Thoracic aorta (tissue), 2 donors: Measurements from ENCODE around the gene COG5. TPM values are rescaled to one million over a fixed set of nuclear protein-coding genes. Genes with fewer than 3 reads are reported as not detected.

ENCODE experiments used
- ATAC-seq: fragments of 150-250 bp; one replicate; pipeline ENCODE4 v1.8.0; 2017; ENCODE audit warnings: low read depth; ENCODE audit not compliant: insufficient number of reproducible peaks, low FRiP score
- DNase-seq: peaks from one replicate; pipeline ENCODE4 v3.0.0-alpha.2; 2020; ENCODE audit warnings: low spot score
- H3K27ac ChIP-seq, 2 donors: fragments of 200-600 bp; sonication (generic); 1 replicate in 1 of 2; 2 replicates in 1 of 2; pipeline ENCODE4 v1.5.1; 2016; ENCODE audit warnings: mild to moderate bottlenecking in 2 of 2, moderate library complexity in 2 of 2
- H3K27me3 ChIP-seq: fragments of 200-600 bp; sonication (generic); replicated peaks from 2 replicates; pipeline ENCODE4 v1.6.0; 2016; ENCODE audit warnings: mild to moderate bottlenecking; ENCODE audit not compliant: insufficient read depth
- H3K36me3 ChIP-seq: fragments of 200-600 bp; sonication (generic); one replicate; pipeline ENCODE4 v1.5.1; 2016
- H3K4me1 ChIP-seq, 2 donors: fragments of 200-600 bp; sonication (generic); 1 replicate in 1 of 2; 2 replicates in 1 of 2; pipeline versions ENCODE4 v1.5.1 to v1.6.0; 2016; ENCODE audit warnings: low read depth in 2 of 2, mild to moderate bottlenecking in 1 of 2; ENCODE audit not compliant: control insufficient read depth in 1 of 2
- H3K4me3 ChIP-seq: fragments of 200-600 bp; sonication (generic); 2 replicates; pipeline ENCODE4 v1.5.1; 2016; ENCODE audit warnings: mild to moderate bottlenecking
- H3K9me3 ChIP-seq: fragments of 200-600 bp; sonication (generic); 2 replicates; pipeline ENCODE4 v1.5.1; 2016
- total RNA-seq, 2 donors: library from RNA; depleted of rRNA; stranded (reverse); fragments of >200 nt; gene quantifications; one replicate each; pipeline versions ENCODE4 v1.1.0 to v1.2.3, GENCODE V29; 2016
- TF ChIP-seq, protein P1 (sequence below): fragments of 200-600 bp; sonication (generic); IDR thresholded peaks from one replicate; pipeline ENCODE4 v1.5.1; 2019; ENCODE audit warnings: antibody characterized with exemption

The COG5 gene
- total RNA-seq, 2 donors from 2014 or later, result 52.5 to 72.4 TPM

DNA sequence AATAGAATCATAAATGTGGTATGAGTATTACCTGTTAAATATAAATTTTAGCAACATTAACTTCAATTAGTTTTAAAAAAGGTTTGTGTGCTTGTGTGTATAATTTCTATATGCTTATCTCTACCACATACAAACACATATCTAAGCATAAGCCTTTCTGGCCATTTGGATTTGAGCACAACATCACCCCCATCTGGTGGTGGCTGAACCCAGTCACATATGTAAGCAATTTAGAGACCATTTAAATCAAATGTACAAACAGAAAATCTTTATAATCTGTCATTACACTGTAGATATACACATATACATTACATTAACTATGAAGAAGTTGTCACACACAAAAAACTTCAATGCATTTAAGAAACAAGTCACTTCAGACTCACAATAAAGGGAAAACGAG, 62.1 kb downstream of the COG5 start:
- H3K9me3 ChIP-seq, result no peaks in the 10 kb centered on the region
- no peak for ATAC-seq

DNA sequence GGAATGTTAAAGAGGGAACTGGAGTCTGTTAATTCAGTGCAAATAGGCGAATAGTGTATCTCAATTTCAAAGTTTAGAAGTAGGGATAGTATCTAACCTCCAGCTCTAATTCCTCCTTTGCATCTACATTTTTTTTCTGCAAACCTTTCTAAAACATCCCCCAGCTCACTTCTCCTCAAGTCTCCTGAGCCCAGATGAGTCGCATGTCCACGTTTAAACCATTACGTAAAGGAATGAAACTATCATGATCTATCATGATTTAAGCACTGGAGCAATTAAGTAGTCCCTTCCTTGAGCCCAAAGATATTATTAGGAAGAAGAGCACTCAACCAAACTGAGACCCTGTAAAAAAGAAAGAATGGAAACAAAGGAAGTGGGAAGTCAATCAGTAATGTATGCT, 64.0 kb downstream of the COG5 start:
- H3K4me1 ChIP-seq, result no peaks in the 10 kb centered on the region
- H3K36me3 ChIP-seq, result no peaks in the 10 kb centered on the region
- TF ChIP-seq, protein P1, sequence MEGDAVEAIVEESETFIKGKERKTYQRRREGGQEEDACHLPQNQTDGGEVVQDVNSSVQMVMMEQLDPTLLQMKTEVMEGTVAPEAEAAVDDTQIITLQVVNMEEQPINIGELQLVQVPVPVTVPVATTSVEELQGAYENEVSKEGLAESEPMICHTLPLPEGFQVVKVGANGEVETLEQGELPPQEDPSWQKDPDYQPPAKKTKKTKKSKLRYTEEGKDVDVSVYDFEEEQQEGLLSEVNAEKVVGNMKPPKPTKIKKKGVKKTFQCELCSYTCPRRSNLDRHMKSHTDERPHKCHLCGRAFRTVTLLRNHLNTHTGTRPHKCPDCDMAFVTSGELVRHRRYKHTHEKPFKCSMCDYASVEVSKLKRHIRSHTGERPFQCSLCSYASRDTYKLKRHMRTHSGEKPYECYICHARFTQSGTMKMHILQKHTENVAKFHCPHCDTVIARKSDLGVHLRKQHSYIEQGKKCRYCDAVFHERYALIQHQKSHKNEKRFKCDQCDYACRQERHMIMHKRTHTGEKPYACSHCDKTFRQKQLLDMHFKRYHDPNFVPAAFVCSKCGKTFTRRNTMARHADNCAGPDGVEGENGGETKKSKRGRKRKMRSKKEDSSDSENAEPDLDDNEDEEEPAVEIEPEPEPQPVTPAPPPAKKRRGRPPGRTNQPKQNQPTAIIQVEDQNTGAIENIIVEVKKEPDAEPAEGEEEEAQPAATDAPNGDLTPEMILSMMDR, result no peak
- H3K27ac ChIP-seq, result no peak overlapping the region
- DNase-seq (no peak), ATAC-seq (no peak)
- no peaks in the 10 kb centered on the region for H3K27me3 ChIP-seq
- H3K4me3 ChIP-seq, result no peak overlapping the region
- H3K9me3 ChIP-seq, result no peaks in the 10 kb centered on the region

More for the DNA sequence above, 62.1 kb downstream of the COG5 start:
- H3K4me3 ChIP-seq, result no peak overlapping the region
- TF ChIP-seq, protein P1, result no peak
- H3K4me1 ChIP-seq, result no peaks in the 10 kb centered on the region
- no peaks in the 10 kb centered on the region for H3K27me3 ChIP-seq
- H3K27ac ChIP-seq, result no peak overlapping the region
- peaks cover 3% of the 10 kb centered on the region for H3K36me3 ChIP-seq
- no peak for DNase-seq

DNA sequence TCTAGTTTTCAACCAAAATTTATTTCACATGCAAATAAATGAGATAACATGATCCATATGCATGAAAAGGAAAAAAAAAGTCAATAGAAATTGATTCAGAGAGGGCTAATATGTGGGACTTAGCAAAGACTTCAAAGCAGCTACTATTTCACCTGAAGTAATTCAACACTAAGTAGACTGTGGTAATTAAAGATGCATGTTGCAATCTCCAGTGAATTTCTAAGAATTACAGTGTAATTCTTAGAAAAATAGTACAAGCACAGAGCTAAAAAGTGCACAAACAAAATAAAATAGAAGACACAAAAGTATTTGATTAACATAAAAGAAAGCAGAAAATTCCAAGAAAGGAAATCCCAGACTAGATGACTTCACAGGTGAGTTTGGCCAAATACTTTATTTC, 68.2 kb downstream of the COG5 start:
- Histone ChIP-seq H3K9me3 (no peaks in the 10 kb centered on the region), H3K27ac (no peak overlapping the region), H3K4me3 (no peak overlapping the region), H3K4me1 (peaks cover 0 to 1% of the 10 kb centered on the region in 2 donors), H3K36me3 (no peaks in the 10 kb centered on the region), H3K27me3 (no peaks in the 10 kb centered on the region)
- DNase-seq (no peak), ATAC-seq (no peak)
- TF ChIP-seq, protein P1, result no peak

DNA sequence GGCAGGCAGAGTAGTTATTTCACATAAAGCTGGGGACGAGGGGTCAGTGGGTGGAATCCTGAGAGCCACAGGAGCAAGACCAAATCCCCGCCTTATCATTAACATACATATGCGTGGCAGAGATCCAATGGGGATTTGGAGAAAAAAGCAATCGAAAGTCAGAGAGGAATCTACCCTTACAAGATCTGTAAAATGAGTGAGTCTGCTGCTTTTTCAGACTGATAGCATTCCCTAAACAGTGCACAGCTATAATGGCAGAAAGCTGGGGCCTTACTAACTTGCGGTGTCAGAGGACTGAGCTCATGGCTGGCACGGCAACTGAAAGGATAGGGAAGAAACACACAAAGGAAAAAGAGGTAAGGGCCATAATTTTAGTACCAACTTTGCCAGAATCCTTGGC, 68.8 kb downstream of the COG5 start:
- Histone ChIP-seq H3K36me3 (no peaks in the 10 kb centered on the region), H3K9me3 (no peaks in the 10 kb centered on the region), H3K27me3 (no peaks in the 10 kb centered on the region), H3K4me3 (no peak overlapping the region), H3K27ac (no peak overlapping the region), H3K4me1 (peaks cover 0 to 6% of the 10 kb centered on the region in 2 donors)
- ATAC-seq, result no peak
- TF ChIP-seq, protein P1, result no peak
- no peak for DNase-seq

DNA sequence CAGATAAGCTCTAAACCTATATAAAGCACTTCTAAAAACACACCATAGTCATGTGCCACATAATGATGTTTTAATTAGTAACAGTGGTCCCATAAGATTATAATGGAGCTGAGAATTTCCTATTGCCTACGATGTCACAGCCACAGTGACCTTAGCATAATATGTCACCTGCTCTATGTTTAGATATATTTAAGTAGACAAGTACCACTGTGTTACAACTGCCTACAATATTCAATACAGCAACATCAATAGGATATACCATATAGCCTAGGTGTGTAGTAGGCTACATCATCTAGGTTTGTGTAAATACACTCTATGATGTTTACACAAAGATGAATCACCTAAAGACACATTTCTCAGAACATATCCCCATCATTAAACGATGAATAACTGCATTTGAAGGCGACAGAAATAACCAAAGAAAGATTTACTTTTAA, 69.4 kb downstream of the COG5 start:
- DNase-seq (no peak), ATAC-seq (no peak)
- Histone ChIP-seq H3K9me3 (no peaks in the 10 kb centered on the region), H3K4me3 (no peak overlapping the region), H3K4me1 (peaks cover 0 to 6% of the 10 kb centered on the region in 2 donors), H3K27ac (no peak overlapping the region), H3K27me3 (no peaks in the 10 kb centered on the region), H3K36me3 (no peaks in the 10 kb centered on the region)
- TF ChIP-seq, protein P1, result no peak
